ENCODE results near the gene CCSAP.

DNA sequence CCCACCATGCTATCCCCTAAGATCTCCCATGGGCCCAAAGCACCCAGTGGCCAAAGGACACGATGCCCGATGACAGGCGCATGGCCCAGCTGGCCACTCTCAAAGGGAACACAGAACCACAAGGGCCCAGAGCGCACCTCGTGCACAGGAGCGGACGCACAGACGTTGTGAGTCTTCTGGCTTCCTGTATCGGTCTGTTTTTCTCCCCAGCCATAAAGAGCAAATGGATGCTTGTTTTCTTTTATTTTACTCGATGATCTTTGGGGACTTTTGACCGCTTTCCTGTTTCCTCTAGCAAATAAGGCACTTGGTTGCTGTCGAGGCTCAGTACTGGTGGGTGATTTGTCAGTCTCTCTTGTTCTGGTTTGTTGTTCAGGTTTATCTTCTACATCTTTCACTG, 16.2 kb downstream of the CCSAP start:
- TF ChIP-seq, protein P1, sequence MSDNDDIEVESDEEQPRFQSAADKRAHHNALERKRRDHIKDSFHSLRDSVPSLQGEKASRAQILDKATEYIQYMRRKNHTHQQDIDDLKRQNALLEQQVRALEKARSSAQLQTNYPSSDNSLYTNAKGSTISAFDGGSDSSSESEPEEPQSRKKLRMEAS (IDR thresholded peaks at IDR 0.05; ENCODE audit: low read depth) = no peak
- TF ChIP-seq, protein P2, sequence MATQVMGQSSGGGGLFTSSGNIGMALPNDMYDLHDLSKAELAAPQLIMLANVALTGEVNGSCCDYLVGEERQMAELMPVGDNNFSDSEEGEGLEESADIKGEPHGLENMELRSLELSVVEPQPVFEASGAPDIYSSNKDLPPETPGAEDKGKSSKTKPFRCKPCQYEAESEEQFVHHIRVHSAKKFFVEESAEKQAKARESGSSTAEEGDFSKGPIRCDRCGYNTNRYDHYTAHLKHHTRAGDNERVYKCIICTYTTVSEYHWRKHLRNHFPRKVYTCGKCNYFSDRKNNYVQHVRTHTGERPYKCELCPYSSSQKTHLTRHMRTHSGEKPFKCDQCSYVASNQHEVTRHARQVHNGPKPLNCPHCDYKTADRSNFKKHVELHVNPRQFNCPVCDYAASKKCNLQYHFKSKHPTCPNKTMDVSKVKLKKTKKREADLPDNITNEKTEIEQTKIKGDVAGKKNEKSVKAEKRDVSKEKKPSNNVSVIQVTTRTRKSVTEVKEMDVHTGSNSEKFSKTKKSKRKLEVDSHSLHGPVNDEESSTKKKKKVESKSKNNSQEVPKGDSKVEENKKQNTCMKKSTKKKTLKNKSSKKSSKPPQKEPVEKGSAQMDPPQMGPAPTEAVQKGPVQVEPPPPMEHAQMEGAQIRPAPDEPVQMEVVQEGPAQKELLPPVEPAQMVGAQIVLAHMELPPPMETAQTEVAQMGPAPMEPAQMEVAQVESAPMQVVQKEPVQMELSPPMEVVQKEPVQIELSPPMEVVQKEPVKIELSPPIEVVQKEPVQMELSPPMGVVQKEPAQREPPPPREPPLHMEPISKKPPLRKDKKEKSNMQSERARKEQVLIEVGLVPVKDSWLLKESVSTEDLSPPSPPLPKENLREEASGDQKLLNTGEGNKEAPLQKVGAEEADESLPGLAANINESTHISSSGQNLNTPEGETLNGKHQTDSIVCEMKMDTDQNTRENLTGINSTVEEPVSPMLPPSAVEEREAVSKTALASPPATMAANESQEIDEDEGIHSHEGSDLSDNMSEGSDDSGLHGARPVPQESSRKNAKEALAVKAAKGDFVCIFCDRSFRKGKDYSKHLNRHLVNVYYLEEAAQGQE (IDR thresholded peaks at IDR 0.05; ENCODE audit: low read depth, low read length) = no peak
- TF ChIP-seq EZH2phosphoT487 (IDR thresholded peaks at IDR 0.05; ENCODE audit: borderline replicate concordance, low read depth) (no peak), NFIC (IDR thresholded peaks at IDR 0.05; ENCODE audit: borderline replicate concordance) (no peak)
